GM12864 (cell line): Measurements from ENCODE around the gene MMP2.

ENCODE experiments used
- DNase-seq: peaks from one replicate; pipeline ENCODE4 v3.0.0-alpha.2; 2011; ENCODE audit warnings: low read depth
- H3K4me3 ChIP-seq: 2 replicates; pipeline ENCODE4 v1.5.1; 2011; ENCODE audit warnings: mild to moderate bottlenecking, low read depth, low read length, control low read depth
- CTCF ChIP-seq: IDR thresholded peaks from 2 replicates; pipeline ENCODE4 v1.5.1; 2011; ENCODE audit warnings: low read depth, mild to moderate bottlenecking, moderate library complexity, low read length, control low read depth, inconsistent platforms; ENCODE audit errors: missing control alignments

MMP2 gene

GRCh38 chr16:55503726-55504550 lies 24.9 kb downstream of the MMP2 start:
- DNase-seq = no peak
- no peak overlapping the region for H3K4me3 ChIP-seq
- TF ChIP-seq CTCF = no peak

DNA sequence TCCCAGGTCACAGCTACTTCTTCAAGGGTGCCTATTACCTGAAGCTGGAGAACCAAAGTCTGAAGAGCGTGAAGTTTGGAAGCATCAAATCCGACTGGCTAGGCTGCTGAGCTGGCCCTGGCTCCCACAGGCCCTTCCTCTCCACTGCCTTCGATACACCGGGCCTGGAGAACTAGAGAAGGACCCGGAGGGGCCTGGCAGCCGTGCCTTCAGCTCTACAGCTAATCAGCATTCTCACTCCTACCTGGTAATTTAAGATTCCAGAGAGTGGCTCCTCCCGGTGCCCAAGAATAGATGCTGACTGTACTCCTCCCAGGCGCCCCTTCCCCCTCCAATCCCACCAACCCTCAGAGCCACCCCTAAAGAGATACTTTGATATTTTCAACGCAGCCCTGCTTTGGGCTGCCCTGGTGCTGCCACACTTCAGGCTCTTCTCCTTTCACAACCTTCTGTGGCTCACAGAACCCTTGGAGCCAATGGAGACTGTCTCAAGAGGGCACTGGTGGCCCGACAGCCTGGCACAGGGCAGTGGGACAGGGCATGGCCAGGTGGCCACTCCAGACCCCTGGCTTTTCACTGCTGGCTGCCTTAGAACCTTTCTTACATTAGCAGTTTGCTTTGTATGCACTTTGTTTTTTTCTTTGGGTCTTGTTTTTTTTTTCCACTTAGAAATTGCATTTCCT lies 26.5 kb downstream of the MMP2 start:
- no peak overlapping the region for H3K4me3 ChIP-seq
- no peak for TF ChIP-seq CTCF
- no peak for DNase-seq

DNA sequence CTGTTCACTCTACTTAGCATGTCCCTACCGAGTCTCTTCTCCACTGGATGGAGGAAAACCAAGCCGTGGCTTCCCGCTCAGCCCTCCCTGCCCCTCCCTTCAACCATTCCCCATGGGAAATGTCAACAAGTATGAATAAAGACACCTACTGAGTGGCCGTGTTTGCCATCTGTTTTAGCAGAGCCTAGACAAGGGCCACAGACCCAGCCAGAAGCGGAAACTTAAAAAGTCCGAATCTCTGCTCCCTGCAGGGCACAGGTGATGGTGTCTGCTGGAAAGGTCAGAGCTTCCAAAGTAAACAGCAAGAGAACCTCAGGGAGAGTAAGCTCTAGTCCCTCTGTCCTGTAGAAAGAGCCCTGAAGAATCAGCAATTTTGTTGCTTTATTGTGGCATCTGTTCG lies 27.1 kb downstream of the MMP2 start:
- TF ChIP-seq CTCF = no peak
- no peak overlapping the region for H3K4me3 ChIP-seq
- no peak for DNase-seq

DNA sequence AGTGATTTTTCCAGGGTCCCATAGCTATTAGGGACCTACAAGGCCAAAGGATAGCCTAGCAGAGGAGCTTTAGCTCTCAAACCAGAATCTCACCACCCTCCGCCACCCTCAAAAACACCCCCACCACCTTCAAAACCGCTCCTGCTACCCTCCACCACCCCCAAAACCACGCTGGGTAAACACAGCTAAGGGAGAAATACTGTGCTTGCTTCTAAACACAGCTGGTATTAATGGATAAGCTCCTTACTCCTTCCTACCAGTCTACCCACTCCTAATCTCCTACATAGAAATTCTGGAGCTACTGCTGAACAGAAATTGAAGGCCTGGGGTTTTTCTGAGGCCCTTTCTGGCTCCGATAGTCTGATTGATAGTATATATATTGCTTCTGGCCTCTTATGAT lies 27.7 kb downstream of the MMP2 start:
- no peak for TF ChIP-seq CTCF
- no peak for DNase-seq
- no peak overlapping the region for H3K4me3 ChIP-seq

- TF ChIP-seq CTCF = no peak
- no peak for DNase-seq
- H3K4me3 ChIP-seq = no peak overlapping the region
These were observed 29.4 kb downstream of the MMP2 start for GRCh38 chr16:55508271-55508921.

- no peak within 1 kb of the TSS for H3K4me3 ChIP-seq
- DNase-seq = no peak
- no peak for TF ChIP-seq CTCF
These were observed 30.2 kb downstream of the MMP2 start, which contains the start of gene LPCAT2 for GRCh38 chr16:55508941-55509931. Gene LPCAT2 (plus strand): TSS chr16:55509072. CDS start chr16:55509182, 110 bp downstream.
